GM12878 (cell line): ENCODE data around the gene RNF113B. TPM values are rescaled to one million over a fixed set of nuclear protein-coding genes. Genes with fewer than 3 reads are reported as not detected.

Source experiments
- ATAC-seq: fragments of 200-7000 bp; cut with Tn5 transposase; 3 replicates; pipeline ENCODE4 v1.9.1; 2020; ENCODE audit warnings: mild to moderate bottlenecking, moderate library complexity
- BruUV-seq: library from RNA; stranded (reverse); fragments of 400-500 nt; replicated peaks from 2 replicates; lab custom pipeline; 2021; lab: Mats Ljungman, UMichigan
- CTCF ChIA-PET: fragments of 300-600 bp; sonication (Branson Sonifier 250); formaldehyde crosslinking; extraction: SDS; loops from one replicate; lab custom pipeline; 2021; ENCODE audit warnings: inconsistent platforms; lab: Yijun Ruan, JAX
- POLR2A ChIA-PET: fragments of 350-600 bp; formaldehyde crosslinking; extraction: SDS; loops from one replicate; lab custom pipeline; 2021; ENCODE audit warnings: inconsistent platforms; lab: Charles Lee
- RAD21 ChIA-PET: fragments of 300-600 bp; sonication (Branson Sonifier 250); formaldehyde crosslinking; loops from one replicate; lab custom pipeline; 2023; ENCODE audit warnings: antibody characterized with exemption; ENCODE audit not compliant: unreplicated experiment; lab: Charles Lee
- SMC1A ChIA-PET: fragments of 300-600 bp; sonication (Branson Sonifier 250); formaldehyde crosslinking; loops from one replicate; lab custom pipeline; 2023; ENCODE audit not compliant: unreplicated experiment, uncharacterized antibody; lab: Charles Lee
- DNase-seq: peaks from one replicate; pipeline ENCODE4 v3.0.0-alpha.2; 2011; ENCODE audit warnings: low read depth, low spot score
- FAIRE-seq: peaks from 3 replicates; lab custom pipeline; 2011; peaks lifted over from hg19 to GRCh38; lab: Jason Lieb, UNC
- H2AFZ ChIP-seq: 2 replicates; pipeline ENCODE4 v1.6.0; 2011; ENCODE audit warnings: low read depth, low read length, control low read depth; ENCODE audit not compliant: control insufficient read depth
- H3K27ac ChIP-seq: 2 replicates; pipeline ENCODE4 v1.5.1; 2011; ENCODE audit warnings: control low read depth; ENCODE audit not compliant: control insufficient read depth, insufficient read depth
- H3K27me3 ChIP-seq, 2 experiments: replicated peaks in 1 of 2; 2 replicates each; pipeline versions ENCODE4 v1.6.0 to v1.6.1; 2011; ENCODE audit warnings: low read length in 1 of 2; ENCODE audit not compliant: control insufficient read depth in 2 of 2, insufficient read depth in 2 of 2
- H3K36me3 ChIP-seq, 2 experiments: 2 replicates each; pipeline ENCODE4 v1.5.1; 2011; ENCODE audit warnings: low read length in 1 of 2; ENCODE audit not compliant: control insufficient read depth in 2 of 2, insufficient read depth in 2 of 2
- H3K4me1 ChIP-seq: 2 replicates; pipeline ENCODE4 v1.6.1; 2011; ENCODE audit warnings: mild to moderate bottlenecking, low read length, moderate library complexity, mixed read lengths; ENCODE audit not compliant: control insufficient read depth, insufficient read depth
- H3K4me2 ChIP-seq: 2 replicates; pipeline ENCODE4 v1.6.0; 2011; ENCODE audit warnings: control low read depth; ENCODE audit not compliant: control insufficient read depth, insufficient read depth
- H3K4me3 ChIP-seq: fragments of 200-600 bp; sonication (generic); 2 replicates; pipeline ENCODE4 v1.5.1; 2016
- H3K79me2 ChIP-seq: 2 replicates; pipeline ENCODE4 v1.6.0; 2011; ENCODE audit warnings: low read length; ENCODE audit not compliant: control insufficient read depth, insufficient read depth
- H3K9ac ChIP-seq: 2 replicates; pipeline ENCODE4 v1.8.0; 2011; ENCODE audit warnings: low read length, control low read depth, mixed read lengths; ENCODE audit not compliant: control insufficient read depth, insufficient read depth
- H3K9me3 ChIP-seq: replicated peaks from 3 replicates; pipeline ENCODE4 v1.5.1; 2011; ENCODE audit warnings: mild to moderate bottlenecking, low read length; ENCODE audit not compliant: control insufficient read depth, insufficient read depth
- H4K20me1 ChIP-seq: 2 replicates; pipeline ENCODE4 v1.6.0; 2011; ENCODE audit not compliant: control insufficient read depth, insufficient read depth
- JUNB ChIP-seq: IDR thresholded peaks from 2 replicates; pipeline ENCODE4 v1.6.1; 2016; ENCODE audit warnings: antibody characterized with exemption, mild to moderate bottlenecking
- SRF ChIP-seq, 2 experiments: IDR thresholded peaks; 2 replicates each; pipeline ENCODE4 v1.6.1; 2011; ENCODE audit warnings: low read depth in 2 of 2, low read length in 2 of 2, mild to moderate bottlenecking in 1 of 2, moderate library complexity in 1 of 2
- TAF1 ChIP-seq: IDR thresholded peaks from 2 replicates; pipeline ENCODE4 v1.6.1; 2011; ENCODE audit warnings: mild to moderate bottlenecking, low read depth, low read length, borderline replicate concordance
- WGBS: methylation state at CpG from one replicate; pipeline ENCODE4 v1.1.6; 2016; ENCODE audit warnings: low lambda C conversion rate; ENCODE audit not compliant: insufficient replicate concordance, insufficient coverage; ENCODE audit errors: missing lambda C conversion rate; 5-methylcytosine and 5-hydroxymethylcytosine counted together
- in situ Hi-C: fragments of 300-500 bp; cut with MboI; formaldehyde crosslinking; loops from 9 replicates; pipeline ENCODE4 v1.14.3; 2018; ENCODE audit warnings: mixed read lengths
- intact Hi-C: fragments of 100-400 bp; cut with micrococcal nuclease; formaldehyde crosslinking; loops from one replicate; pipeline ENCODE4 v1.14.2; 2022; ENCODE audit not compliant: unreplicated experiment
- polyA plus RNA-seq, 11 experiments: library from polyadenylated mRNA; depleted of rRNA in 4 of 11; unstranded in 6 of 11; stranded (reverse) in 5 of 11; fragments of >200 nt; fragmentation: Nextera tagmentation in 4 of 11; fragmentation: Illumina TruSeq in 1 of 11; extraction: Ambion mirVana in 4 of 11; extraction: Trizol in 1 of 11; gene quantifications; 1 replicate in 1 of 11; 2 replicates in 10 of 11; pipeline versions ENCODE4 v1.2.1 to v1.2.3, GENCODE V29; 2011 to 2016; ENCODE audit warnings: inconsistent platforms in 2 of 11, missing spikeins in 2 of 11, low read depth in 1 of 11
- total RNA-seq, 4 experiments: library from RNA; depleted of rRNA in 3 of 4; stranded (reverse); fragments of >200 nt in 3 of 4; fragmentation: Illumina TruSeq in 1 of 4; extraction: Trizol in 1 of 4; gene quantifications; 2 replicates each; pipeline versions ENCODE4 v1.2.1 to v1.2.3, GENCODE V29; 2013 to 2021
- TF ChIP-seq, protein P1 (sequence below): fragments of 150-350 bp; IDR thresholded peaks from 2 replicates; pipeline ENCODE4 v1.6.1; 2016; ENCODE audit warnings: low read depth, low read length
- TF ChIP-seq, protein P2 (sequence below): fragments of 450-650 bp; conservative IDR thresholded peaks from 2 replicates; pipeline ENCODE4 v1.6.1; 2017; ENCODE audit warnings: mild to moderate bottlenecking, moderate library complexity

Gene RNF113B
- total and polyA plus RNA-seq, 10 of the 15 experiments (the other 5 are each of a cell fraction or from before 2014, with no cell fraction given), result not detected

DNA sequence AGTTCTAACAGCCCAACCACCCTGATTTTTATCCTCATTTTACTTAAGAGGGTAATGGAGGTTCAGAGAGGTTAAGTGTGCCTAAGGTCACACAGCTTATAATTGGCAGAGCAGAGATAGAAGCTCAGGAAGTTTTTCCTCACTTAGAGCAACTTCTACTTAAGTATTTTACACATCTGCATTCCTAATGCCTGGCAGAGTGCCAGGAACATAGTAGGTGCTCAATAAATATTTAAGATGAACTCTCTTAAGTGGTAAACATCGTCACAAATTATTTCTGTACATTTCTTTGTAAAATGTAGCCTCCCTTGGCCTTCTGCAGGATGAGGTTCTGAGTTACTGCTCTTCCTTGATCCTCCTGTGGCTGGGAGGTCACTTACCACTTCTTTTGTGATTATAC is 19.5 kb downstream of the RNF113B start:
- Histone ChIP-seq H2AFZ (no peak overlapping the region), H3K27ac (no peak overlapping the region), H3K9ac (no peak overlapping the region), H3K4me3 (no peak overlapping the region), H3K4me2 (no peak overlapping the region), H3K36me3 (no peaks in the 10 kb centered on the region), H4K20me1 (no peaks in the 10 kb centered on the region), H3K4me1 (no peaks in the 10 kb centered on the region)
- ChIA-PET RAD21 (no interaction called here), CTCF (no interaction called here), POLR2A (no interaction called here), SMC1A (no interaction called here)
- 0% methylated on average over 1 of the region's 1 CpG for WGBS
- BruUV-seq, result no TSS peak
- FAIRE-seq (no peak), DNase-seq (no peak)
- TF ChIP-seq SRF (IDR thresholded peaks at IDR 0.05; ENCODE audit: low read depth in 2 of 2, low read length in 2 of 2) (no peak), TAF1 (no peak), JUNB (no peak)
- TF ChIP-seq, protein P1, sequence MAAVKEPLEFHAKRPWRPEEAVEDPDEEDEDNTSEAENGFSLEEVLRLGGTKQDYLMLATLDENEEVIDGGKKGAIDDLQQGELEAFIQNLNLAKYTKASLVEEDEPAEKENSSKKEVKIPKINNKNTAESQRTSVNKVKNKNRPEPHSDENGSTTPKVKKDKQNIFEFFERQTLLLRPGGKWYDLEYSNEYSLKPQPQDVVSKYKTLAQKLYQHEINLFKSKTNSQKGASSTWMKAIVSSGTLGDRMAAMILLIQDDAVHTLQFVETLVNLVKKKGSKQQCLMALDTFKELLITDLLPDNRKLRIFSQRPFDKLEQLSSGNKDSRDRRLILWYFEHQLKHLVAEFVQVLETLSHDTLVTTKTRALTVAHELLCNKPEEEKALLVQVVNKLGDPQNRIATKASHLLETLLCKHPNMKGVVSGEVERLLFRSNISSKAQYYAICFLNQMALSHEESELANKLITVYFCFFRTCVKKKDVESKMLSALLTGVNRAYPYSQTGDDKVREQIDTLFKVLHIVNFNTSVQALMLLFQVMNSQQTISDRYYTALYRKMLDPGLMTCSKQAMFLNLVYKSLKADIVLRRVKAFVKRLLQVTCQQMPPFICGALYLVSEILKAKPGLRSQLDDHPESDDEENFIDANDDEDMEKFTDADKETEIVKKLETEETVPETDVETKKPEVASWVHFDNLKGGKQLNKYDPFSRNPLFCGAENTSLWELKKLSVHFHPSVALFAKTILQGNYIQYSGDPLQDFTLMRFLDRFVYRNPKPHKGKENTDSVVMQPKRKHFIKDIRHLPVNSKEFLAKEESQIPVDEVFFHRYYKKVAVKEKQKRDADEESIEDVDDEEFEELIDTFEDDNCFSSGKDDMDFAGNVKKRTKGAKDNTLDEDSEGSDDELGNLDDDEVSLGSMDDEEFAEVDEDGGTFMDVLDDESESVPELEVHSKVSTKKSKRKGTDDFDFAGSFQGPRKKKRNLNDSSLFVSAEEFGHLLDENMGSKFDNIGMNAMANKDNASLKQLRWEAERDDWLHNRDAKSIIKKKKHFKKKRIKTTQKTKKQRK, result no peak
- TF ChIP-seq, protein P2, sequence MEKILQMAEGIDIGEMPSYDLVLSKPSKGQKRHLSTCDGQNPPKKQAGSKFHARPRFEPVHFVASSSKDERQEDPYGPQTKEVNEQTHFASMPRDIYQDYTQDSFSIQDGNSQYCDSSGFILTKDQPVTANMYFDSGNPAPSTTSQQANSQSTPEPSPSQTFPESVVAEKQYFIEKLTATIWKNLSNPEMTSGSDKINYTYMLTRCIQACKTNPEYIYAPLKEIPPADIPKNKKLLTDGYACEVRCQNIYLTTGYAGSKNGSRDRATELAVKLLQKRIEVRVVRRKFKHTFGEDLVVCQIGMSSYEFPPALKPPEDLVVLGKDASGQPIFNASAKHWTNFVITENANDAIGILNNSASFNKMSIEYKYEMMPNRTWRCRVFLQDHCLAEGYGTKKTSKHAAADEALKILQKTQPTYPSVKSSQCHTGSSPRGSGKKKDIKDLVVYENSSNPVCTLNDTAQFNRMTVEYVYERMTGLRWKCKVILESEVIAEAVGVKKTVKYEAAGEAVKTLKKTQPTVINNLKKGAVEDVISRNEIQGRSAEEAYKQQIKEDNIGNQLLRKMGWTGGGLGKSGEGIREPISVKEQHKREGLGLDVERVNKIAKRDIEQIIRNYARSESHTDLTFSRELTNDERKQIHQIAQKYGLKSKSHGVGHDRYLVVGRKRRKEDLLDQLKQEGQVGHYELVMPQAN, result no peak
- TF ChIP-seq, all 136 proteins: peak for 0
- in situ Hi-C loops, result no loop called here
- Histone ChIP-seq H3K9me3 (no peaks in the 10 kb centered on the region), H3K79me2 (no peaks in the 10 kb centered on the region), H3K27me3 (no peaks in the 10 kb centered on the region)
- ATAC-seq, result no peak
- intact Hi-C loops, result no loop called here
